SU-DHL-6 (cell line): ENCODE results near the gene ARG1.

Experiments used
- H2AFZ ChIP-seq: fragments of 200-600 bp; sonication (generic); 2 replicates; pipeline ENCODE4 v1.6.1; 2014; ENCODE audit warnings: low read depth, mild to moderate bottlenecking, moderate library complexity, mixed read lengths, antibody characterized with exemption, low read length; ENCODE audit not compliant: severe bottlenecking
- H3F3A ChIP-seq: fragments of 200-600 bp; shearing (Covaris generic); 2 replicates; pipeline ENCODE4 v1.6.0; 2016; ENCODE audit warnings: antibody characterized with exemption, mild to moderate bottlenecking; ENCODE audit not compliant: insufficient read depth
- H3K27ac ChIP-seq: fragments of 200-600 bp; sonication (generic); 2 replicates; pipeline ENCODE4 v1.5.1; 2016; ENCODE audit warnings: low read depth, mild to moderate bottlenecking, low read length, moderate library complexity, mixed read lengths
- H3K27me3 ChIP-seq: fragments of 200-600 bp; sonication (generic), shearing (Covaris generic); 2 replicates; pipeline ENCODE4 v1.6.0; 2014; ENCODE audit warnings: mild to moderate bottlenecking, low read length
- H3K36me3 ChIP-seq: fragments of 200-600 bp; sonication (generic); 2 replicates; pipeline ENCODE4 v1.6.1; 2014; ENCODE audit warnings: mild to moderate bottlenecking, low read length, mixed read lengths
- H3K4me2 ChIP-seq: fragments of 300-600, 200-600 bp; shearing (Covaris generic), sonication (generic); 2 replicates; pipeline ENCODE4 v1.6.0; 2014; ENCODE audit warnings: low read length, low read depth, mild to moderate bottlenecking; ENCODE audit not compliant: poor library complexity, severe bottlenecking
- H3K4me3 ChIP-seq: fragments of 200-600 bp; sonication (generic); 2 replicates; pipeline ENCODE4 v1.5.1; 2014; ENCODE audit warnings: antibody characterized with exemption, low read length, mild to moderate bottlenecking, mixed read lengths; ENCODE audit not compliant: insufficient read depth, poor library complexity, severe bottlenecking
- H3K79me2 ChIP-seq: fragments of 200-600 bp; sonication (generic); 2 replicates; pipeline ENCODE4 v1.6.1; 2014; ENCODE audit warnings: mild to moderate bottlenecking, low read length, moderate library complexity; ENCODE audit not compliant: insufficient read depth
- H3K9ac ChIP-seq: fragments of 200-600 bp; sonication (generic); 2 replicates; pipeline ENCODE4 v1.7.0; 2014; ENCODE audit warnings: mild to moderate bottlenecking, low read length
- H3K9me2 ChIP-seq: fragments of 200-600 bp; sonication (generic); replicated peaks from 2 replicates; pipeline ENCODE4 v1.6.1; 2014; ENCODE audit warnings: low read length; ENCODE audit not compliant: insufficient read depth
- H3K9me3 ChIP-seq: fragments of 200-600 bp; sonication (generic); 2 replicates; pipeline ENCODE4 v1.6.1; 2014; ENCODE audit warnings: low read length, mixed read lengths; ENCODE audit not compliant: insufficient read depth
- H4K20me1 ChIP-seq: fragments of 200-600 bp; sonication (generic); 2 replicates; pipeline ENCODE4 v1.6.1; 2014; ENCODE audit warnings: low read depth, mild to moderate bottlenecking, antibody characterized with exemption, low read length, moderate library complexity, mixed read lengths
- CTCF ChIP-seq: fragments of 200-600 bp; sonication (generic); IDR thresholded peaks from one replicate; pipeline ENCODE4 v1.5.1; 2017; ENCODE audit warnings: antibody characterized with exemption, mild to moderate bottlenecking, low read length, moderate library complexity; ENCODE audit not compliant: insufficient read depth, poor library complexity, severe bottlenecking
- EZH2phosphoT487 ChIP-seq: fragments of 200-600 bp; sonication (generic), shearing (Covaris generic); conservative IDR thresholded peaks from 2 replicates; pipeline ENCODE4 v1.6.1; 2018; ENCODE audit warnings: mild to moderate bottlenecking, antibody characterized with exemption, low read length, moderate library complexity, mixed read lengths

ARG1 gene

GRCh38 chr6:131561925-131562707 lies 10.9 kb upstream of the ARG1 start:
- H3K36me3 ChIP-seq, result no peaks in the 10 kb centered on the region
- H3K4me3 ChIP-seq, result no peak overlapping the region
- H3K27me3 ChIP-seq, result no peaks in the 10 kb centered on the region
- H3K27ac ChIP-seq, result no peak overlapping the region
- no peak for TF ChIP-seq EZH2phosphoT487
- no peak for TF ChIP-seq CTCF
- no peaks in the 10 kb centered on the region for H4K20me1 ChIP-seq
- no peak overlapping the region for H2AFZ ChIP-seq
- no peaks in the 10 kb centered on the region for H3K9me2 ChIP-seq
- H3K4me2 ChIP-seq, result no peak overlapping the region
- no peak overlapping the region for H3K9ac ChIP-seq
- no peaks in the 10 kb centered on the region for H3K9me3 ChIP-seq
- H3F3A ChIP-seq, result no peaks in the 10 kb centered on the region
- H3K79me2 ChIP-seq, result no peaks in the 10 kb centered on the region

GRCh38 chr6:131565056-131565455 lies 8.0 kb upstream of the ARG1 start:
- H3K27me3 ChIP-seq, result no peaks in the 10 kb centered on the region
- no peak overlapping the region for H3K9ac ChIP-seq
- no peak overlapping the region for H3K27ac ChIP-seq
- no peaks in the 10 kb centered on the region for H3F3A ChIP-seq
- no peaks in the 10 kb centered on the region for H4K20me1 ChIP-seq
- no peak overlapping the region for H3K4me2 ChIP-seq
- H3K9me3 ChIP-seq, result no peaks in the 10 kb centered on the region
- TF ChIP-seq CTCF (no peak), EZH2phosphoT487 (no peak)
- no peak overlapping the region for H3K4me3 ChIP-seq
- no peaks in the 10 kb centered on the region for H3K36me3 ChIP-seq
- no peaks in the 10 kb centered on the region for H3K9me2 ChIP-seq
- H3K79me2 ChIP-seq, result no peaks in the 10 kb centered on the region
- H2AFZ ChIP-seq, result no peak overlapping the region

DNA sequence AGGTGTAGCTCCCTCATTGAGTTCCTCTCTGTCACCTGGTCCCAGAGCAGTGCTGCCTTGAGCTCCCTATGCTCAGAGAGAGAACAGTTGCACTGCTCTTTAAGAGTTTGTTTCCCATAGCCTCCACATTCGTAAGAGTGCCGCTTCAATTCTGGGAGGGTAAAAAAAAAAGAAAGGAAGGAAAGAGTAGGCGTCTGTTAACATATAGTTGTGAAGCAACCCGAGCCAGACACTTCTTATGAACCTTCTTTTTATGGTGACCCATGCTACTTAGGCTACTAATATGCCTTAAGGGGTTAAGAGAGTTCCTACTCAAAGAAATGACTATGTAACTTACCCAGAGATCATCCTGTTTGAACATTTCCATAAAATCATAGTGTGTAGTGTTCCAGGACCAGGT lies 4.3 kb upstream of the ARG1 start:
- TF ChIP-seq EZH2phosphoT487, result no peak
- Histone ChIP-seq H3K36me3 (no peaks in the 10 kb centered on the region), H3K4me3 (no peak overlapping the region), H3K79me2 (no peaks in the 10 kb centered on the region), H3K4me2 (no peak overlapping the region), H3K27ac (no peak overlapping the region), H3K27me3 (no peaks in the 10 kb centered on the region), H3K9ac (no peak overlapping the region), H4K20me1 (no peaks in the 10 kb centered on the region), H3K9me3 (no peaks in the 10 kb centered on the region), H3F3A (no peaks in the 10 kb centered on the region), H2AFZ (no peak overlapping the region), H3K9me2 (no peaks in the 10 kb centered on the region)

DNA sequence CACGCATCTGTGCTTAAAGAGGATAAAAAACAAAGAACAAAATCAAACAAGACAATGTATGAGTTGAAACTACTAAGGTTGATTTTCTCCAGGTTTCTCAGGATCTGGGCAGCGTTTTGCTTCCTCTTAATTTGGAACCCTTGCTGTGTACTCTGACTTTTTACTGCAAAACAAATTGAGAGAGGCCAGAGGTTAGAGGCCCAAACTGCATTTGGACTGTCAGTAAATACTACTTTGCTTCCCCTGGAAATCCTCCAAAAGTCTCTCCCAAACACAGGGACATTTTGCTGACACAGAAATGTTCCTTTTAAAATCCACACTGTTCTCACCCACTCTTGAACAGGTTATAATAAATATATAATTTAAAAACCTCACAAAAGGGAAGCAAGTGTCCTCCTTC lies 1.1 kb downstream of the ARG1 start:
- Histone ChIP-seq H3K9me2 (no peaks in the 10 kb centered on the region), H3K9ac (no peak overlapping the region), H3K27ac (no peak overlapping the region), H3K27me3 (no peaks in the 10 kb centered on the region), H3K79me2 (no peaks in the 10 kb centered on the region), H4K20me1 (no peaks in the 10 kb centered on the region), H3K4me2 (no peak overlapping the region), H3K36me3 (no peaks in the 10 kb centered on the region), H3F3A (no peaks in the 10 kb centered on the region), H2AFZ (no peak overlapping the region), H3K9me3 (no peaks in the 10 kb centered on the region), H3K4me3 (no peak overlapping the region)
- TF ChIP-seq EZH2phosphoT487 (no peak), CTCF (no peak)
